GM23338 (cell line): Measurements from ENCODE around the gene MTX2.

Source experiments
- CREB1 ChIP-seq: fragments of 250-450 bp; sonication (Bioruptor Pico); IDR thresholded peaks from 2 replicates; pipeline ENCODE4 v1.5.0; 2020; ENCODE audit warnings: low read depth, mild to moderate bottlenecking, moderate library complexity
- EZH2 ChIP-seq: fragments of 200-600 bp; sonication (generic); IDR thresholded peaks from one replicate; pipeline ENCODE4 v1.8.0; 2017; ENCODE audit warnings: antibody characterized with exemption, mild to moderate bottlenecking, low read depth; ENCODE audit not compliant: unreplicated experiment
- EZH2phosphoT487 ChIP-seq: fragments of 200-600 bp; sonication (generic); IDR thresholded peaks from one replicate; pipeline ENCODE4 v1.8.1; 2018; ENCODE audit warnings: antibody characterized with exemption; ENCODE audit not compliant: unreplicated experiment
- JUNB ChIP-seq: IDR thresholded peaks from one replicate; pipeline ENCODE4 v1.6.1; 2016; ENCODE audit warnings: antibody characterized with exemption; ENCODE audit not compliant: unreplicated experiment
- NANOG ChIP-seq: IDR thresholded peaks from 2 replicates; pipeline ENCODE4 v1.6.1; 2016; ENCODE audit warnings: antibody characterized with exemption, borderline replicate concordance
- POLR2AphosphoS5 ChIP-seq: IDR thresholded peaks from 2 replicates; pipeline ENCODE4 v1.6.1; 2016; ENCODE audit warnings: antibody characterized with exemption, low read depth
- STAT1 ChIP-seq: IDR thresholded peaks from one replicate; pipeline ENCODE4 v1.6.1; 2016; ENCODE audit warnings: antibody characterized with exemption; ENCODE audit not compliant: unreplicated experiment
- ZNF114 ChIP-seq: fragments of 250-450 bp; sonication (Bioruptor Pico); IDR thresholded peaks from 2 replicates; pipeline ENCODE4 v1.5.0; 2020; ENCODE audit warnings: mild to moderate bottlenecking, moderate library complexity
- ZNF331 ChIP-seq: fragments of 250-450 bp; sonication (Bioruptor Pico); IDR thresholded peaks from 2 replicates; pipeline ENCODE4 v1.5.0; 2020; ENCODE audit warnings: low read depth, mild to moderate bottlenecking, moderate library complexity
- TF ChIP-seq, protein P1 (sequence below), 2 experiments: fragments of 200-600 bp in 1 of 2; sonication (generic) in 1 of 2; conservative IDR thresholded peaks; 2 replicates each; pipeline versions ENCODE4 v1.5.1 to v1.6.1; 2016 to 2017; ENCODE audit warnings: antibody characterized with exemption in 2 of 2, low read depth in 2 of 2, mild to moderate bottlenecking in 2 of 2, moderate library complexity in 1 of 2
- TF ChIP-seq, protein P2 (sequence below): IDR thresholded peaks from one replicate; pipeline ENCODE4 v1.6.1; 2018; ENCODE audit warnings: antibody characterized with exemption; ENCODE audit not compliant: unreplicated experiment
- TF ChIP-seq, protein P3 (sequence below): fragments of 250-450 bp; sonication (Bioruptor Pico); IDR thresholded peaks from 2 replicates; pipeline ENCODE4 v1.5.0; 2020; ENCODE audit warnings: mild to moderate bottlenecking, moderate library complexity
- TF ChIP-seq, protein P4 (sequence below): IDR thresholded peaks from 2 replicates; pipeline ENCODE4 v1.6.1; 2016; ENCODE audit warnings: antibody characterized with exemption

DNA sequence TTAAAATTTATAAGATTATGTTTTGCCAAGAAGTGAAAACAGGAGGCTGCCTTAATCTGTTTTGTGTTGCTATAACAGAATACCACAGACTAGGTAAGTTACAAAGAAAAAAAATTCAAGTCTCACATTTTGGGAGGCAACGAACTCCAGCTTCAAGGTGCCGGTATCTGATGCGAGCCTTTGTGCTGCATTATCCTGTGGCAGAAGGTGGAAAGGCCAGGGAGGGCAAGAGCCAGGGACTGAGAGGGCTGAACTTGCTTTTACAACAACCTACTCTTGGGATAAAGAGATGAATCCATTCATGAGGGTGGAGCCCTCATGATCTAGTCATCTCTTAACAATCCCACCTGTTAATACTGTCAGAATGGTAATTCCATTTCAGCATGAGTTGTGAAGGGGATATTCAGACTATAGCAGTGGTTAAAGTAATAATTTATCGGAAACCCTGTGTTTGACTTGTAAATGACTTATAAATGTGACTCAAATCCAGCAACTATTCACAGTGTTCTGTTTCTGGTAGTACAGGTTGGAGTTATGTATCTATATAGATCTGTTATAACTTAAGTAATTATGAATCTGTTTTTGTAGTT, 3.7 kb downstream of the MTX2 start:
- TF ChIP-seq, protein P1, sequence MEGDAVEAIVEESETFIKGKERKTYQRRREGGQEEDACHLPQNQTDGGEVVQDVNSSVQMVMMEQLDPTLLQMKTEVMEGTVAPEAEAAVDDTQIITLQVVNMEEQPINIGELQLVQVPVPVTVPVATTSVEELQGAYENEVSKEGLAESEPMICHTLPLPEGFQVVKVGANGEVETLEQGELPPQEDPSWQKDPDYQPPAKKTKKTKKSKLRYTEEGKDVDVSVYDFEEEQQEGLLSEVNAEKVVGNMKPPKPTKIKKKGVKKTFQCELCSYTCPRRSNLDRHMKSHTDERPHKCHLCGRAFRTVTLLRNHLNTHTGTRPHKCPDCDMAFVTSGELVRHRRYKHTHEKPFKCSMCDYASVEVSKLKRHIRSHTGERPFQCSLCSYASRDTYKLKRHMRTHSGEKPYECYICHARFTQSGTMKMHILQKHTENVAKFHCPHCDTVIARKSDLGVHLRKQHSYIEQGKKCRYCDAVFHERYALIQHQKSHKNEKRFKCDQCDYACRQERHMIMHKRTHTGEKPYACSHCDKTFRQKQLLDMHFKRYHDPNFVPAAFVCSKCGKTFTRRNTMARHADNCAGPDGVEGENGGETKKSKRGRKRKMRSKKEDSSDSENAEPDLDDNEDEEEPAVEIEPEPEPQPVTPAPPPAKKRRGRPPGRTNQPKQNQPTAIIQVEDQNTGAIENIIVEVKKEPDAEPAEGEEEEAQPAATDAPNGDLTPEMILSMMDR (conservative IDR thresholded peaks at IDR 0.05; ENCODE audit: low read depth in 2 of 2), result no peak
- TF ChIP-seq, protein P2, sequence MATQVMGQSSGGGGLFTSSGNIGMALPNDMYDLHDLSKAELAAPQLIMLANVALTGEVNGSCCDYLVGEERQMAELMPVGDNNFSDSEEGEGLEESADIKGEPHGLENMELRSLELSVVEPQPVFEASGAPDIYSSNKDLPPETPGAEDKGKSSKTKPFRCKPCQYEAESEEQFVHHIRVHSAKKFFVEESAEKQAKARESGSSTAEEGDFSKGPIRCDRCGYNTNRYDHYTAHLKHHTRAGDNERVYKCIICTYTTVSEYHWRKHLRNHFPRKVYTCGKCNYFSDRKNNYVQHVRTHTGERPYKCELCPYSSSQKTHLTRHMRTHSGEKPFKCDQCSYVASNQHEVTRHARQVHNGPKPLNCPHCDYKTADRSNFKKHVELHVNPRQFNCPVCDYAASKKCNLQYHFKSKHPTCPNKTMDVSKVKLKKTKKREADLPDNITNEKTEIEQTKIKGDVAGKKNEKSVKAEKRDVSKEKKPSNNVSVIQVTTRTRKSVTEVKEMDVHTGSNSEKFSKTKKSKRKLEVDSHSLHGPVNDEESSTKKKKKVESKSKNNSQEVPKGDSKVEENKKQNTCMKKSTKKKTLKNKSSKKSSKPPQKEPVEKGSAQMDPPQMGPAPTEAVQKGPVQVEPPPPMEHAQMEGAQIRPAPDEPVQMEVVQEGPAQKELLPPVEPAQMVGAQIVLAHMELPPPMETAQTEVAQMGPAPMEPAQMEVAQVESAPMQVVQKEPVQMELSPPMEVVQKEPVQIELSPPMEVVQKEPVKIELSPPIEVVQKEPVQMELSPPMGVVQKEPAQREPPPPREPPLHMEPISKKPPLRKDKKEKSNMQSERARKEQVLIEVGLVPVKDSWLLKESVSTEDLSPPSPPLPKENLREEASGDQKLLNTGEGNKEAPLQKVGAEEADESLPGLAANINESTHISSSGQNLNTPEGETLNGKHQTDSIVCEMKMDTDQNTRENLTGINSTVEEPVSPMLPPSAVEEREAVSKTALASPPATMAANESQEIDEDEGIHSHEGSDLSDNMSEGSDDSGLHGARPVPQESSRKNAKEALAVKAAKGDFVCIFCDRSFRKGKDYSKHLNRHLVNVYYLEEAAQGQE, result no peak
- TF ChIP-seq EZH2phosphoT487 (no peak), EZH2 (no peak), CREB1 (CRISPR knock-in tag) (no peak), POLR2AphosphoS5 (no peak), JUNB (no peak), ZNF331 (CRISPR knock-in tag) (no peak), ZNF114 (CRISPR knock-in tag) (no peak), STAT1 (no peak), NANOG (no peak)
- TF ChIP-seq, protein P3, sequence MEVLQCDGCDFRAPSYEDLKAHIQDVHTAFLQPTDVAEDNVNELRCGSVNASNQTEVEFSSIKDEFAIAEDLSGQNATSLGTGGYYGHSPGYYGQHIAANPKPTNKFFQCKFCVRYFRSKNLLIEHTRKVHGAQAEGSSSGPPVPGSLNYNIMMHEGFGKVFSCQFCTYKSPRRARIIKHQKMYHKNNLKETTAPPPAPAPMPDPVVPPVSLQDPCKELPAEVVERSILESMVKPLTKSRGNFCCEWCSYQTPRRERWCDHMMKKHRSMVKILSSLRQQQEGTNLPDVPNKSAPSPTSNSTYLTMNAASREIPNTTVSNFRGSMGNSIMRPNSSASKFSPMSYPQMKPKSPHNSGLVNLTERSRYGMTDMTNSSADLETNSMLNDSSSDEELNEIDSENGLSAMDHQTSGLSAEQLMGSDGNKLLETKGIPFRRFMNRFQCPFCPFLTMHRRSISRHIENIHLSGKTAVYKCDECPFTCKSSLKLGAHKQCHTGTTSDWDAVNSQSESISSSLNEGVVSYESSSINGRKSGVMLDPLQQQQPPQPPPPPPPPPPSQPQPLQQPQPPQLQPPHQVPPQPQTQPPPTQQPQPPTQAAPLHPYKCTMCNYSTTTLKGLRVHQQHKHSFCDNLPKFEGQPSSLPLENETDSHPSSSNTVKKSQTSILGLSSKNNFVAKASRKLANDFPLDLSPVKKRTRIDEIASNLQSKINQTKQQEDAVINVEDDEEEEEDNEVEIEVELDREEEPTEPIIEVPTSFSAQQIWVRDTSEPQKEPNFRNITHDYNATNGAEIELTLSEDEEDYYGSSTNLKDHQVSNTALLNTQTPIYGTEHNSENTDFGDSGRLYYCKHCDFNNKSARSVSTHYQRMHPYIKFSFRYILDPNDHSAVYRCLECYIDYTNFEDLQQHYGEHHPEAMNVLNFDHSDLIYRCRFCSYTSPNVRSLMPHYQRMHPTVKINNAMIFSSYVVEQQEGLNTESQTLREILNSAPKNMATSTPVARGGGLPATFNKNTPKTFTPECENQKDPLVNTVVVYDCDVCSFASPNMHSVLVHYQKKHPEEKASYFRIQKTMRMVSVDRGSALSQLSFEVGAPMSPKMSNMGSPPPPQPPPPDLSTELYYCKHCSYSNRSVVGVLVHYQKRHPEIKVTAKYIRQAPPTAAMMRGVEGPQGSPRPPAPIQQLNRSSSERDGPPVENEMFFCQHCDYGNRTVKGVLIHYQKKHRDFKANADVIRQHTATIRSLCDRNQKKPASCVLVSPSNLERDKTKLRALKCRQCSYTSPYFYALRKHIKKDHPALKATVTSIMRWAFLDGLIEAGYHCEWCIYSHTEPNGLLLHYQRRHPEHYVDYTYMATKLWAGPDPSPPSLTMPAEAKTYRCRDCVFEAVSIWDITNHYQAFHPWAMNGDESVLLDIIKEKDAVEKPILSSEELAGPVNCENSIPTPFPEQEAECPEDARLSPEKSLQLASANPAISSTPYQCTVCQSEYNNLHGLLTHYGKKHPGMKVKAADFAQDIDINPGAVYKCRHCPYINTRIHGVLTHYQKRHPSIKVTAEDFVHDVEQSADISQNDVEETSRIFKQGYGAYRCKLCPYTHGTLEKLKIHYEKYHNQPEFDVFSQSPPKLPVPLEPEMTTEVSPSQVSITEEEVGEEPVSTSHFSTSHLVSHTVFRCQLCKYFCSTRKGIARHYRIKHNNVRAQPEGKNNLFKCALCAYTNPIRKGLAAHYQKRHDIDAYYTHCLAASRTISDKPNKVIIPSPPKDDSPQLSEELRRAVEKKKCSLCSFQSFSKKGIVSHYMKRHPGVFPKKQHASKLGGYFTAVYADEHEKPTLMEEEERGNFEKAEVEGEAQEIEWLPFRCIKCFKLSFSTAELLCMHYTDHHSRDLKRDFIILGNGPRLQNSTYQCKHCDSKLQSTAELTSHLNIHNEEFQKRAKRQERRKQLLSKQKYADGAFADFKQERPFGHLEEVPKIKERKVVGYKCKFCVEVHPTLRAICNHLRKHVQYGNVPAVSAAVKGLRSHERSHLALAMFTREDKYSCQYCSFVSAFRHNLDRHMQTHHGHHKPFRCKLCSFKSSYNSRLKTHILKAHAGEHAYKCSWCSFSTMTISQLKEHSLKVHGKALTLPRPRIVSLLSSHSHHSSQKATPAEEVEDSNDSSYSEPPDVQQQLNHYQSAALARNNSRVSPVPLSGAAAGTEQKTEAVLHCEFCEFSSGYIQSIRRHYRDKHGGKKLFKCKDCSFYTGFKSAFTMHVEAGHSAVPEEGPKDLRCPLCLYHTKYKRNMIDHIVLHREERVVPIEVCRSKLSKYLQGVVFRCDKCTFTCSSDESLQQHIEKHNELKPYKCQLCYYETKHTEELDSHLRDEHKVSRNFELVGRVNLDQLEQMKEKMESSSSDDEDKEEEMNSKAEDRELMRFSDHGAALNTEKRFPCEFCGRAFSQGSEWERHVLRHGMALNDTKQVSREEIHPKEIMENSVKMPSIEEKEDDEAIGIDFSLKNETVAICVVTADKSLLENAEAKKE (CRISPR knock-in tag), result no peak
- TF ChIP-seq, protein P4, sequence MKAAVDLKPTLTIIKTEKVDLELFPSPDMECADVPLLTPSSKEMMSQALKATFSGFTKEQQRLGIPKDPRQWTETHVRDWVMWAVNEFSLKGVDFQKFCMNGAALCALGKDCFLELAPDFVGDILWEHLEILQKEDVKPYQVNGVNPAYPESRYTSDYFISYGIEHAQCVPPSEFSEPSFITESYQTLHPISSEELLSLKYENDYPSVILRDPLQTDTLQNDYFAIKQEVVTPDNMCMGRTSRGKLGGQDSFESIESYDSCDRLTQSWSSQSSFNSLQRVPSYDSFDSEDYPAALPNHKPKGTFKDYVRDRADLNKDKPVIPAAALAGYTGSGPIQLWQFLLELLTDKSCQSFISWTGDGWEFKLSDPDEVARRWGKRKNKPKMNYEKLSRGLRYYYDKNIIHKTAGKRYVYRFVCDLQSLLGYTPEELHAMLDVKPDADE, result no peak
